ENCODE results near the gene XRCC5. TPM values are rescaled to one million over a fixed set of nuclear protein-coding genes. Genes with fewer than 3 reads are reported as not detected.

XRCC5 gene
- total RNA-seq, 4 donors from 2014 or later: 113 to 149 (median 137) TPM

DNA sequence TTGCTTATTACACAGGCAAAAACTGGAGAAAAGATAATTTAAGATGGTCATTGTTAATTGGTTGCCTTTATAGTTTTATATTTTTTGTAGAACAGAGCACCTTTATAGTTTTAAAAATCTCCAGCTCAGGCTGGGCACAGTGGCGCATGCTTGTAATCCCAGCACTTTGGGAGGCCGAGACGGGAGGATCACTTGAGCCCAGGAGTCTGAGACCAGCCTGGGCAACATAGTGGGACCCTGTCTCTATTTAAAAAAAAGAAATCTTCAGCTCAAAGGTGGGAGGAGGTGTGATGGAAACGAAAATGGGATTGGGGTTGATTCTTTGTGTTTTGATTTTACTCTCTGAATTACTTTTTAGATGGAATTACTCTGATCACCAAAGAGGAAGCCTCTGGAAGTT, 85.4 kb downstream of the XRCC5 start:
- no peaks in the 10 kb centered on the region for H3K27me3 ChIP-seq
- H3K9me3 ChIP-seq: no peaks in the 10 kb centered on the region
- intact Hi-C loops (cut with DNase I): no loop called here
- H3K36me3 ChIP-seq: peaks cover 38 to 92% (median 78%) of the 10 kb centered on the region in 4 donors
- no peak overlapping the region for H3K4me3 ChIP-seq
- 70% methylated on average over 4 of the region's 4 CpGs for WGBS
- no peaks in the 10 kb centered on the region for H3K4me1 ChIP-seq
- TF ChIP-seq POLR2AphosphoS5 (IDR thresholded peaks at IDR 0.05): no peak
- TF ChIP-seq EP300 (IDR thresholded peaks at IDR 0.05): no peak
- no peak for TF ChIP-seq POLR2A (IDR thresholded peaks at IDR 0.05; ENCODE audit: low read depth)
- H3K27ac ChIP-seq (replicated peaks in 1 of 4): no peak overlapping the region
- no peak for DNase-seq (ENCODE audit: extremely low spot score)

DNA sequence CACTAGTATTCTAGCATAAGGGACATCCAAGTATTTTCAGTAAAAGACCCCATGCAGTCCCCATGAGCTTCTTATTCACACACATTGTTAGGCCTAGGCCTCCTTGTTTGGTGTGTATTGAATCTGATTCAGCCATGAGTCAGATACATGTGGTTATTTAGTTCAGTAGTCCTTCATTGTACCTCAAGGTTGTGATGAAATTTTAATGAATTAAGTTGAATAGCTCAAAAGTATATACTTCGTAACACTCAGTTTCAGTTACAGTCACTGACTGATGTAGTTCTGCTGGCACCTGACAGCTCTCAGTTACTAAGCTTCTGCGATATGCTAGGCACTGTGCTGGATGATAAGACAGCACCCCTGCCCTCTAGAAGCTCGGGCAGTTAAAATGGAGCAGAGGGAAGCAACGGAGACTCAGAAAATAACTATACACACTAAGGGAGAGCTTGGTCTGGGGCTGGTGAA, 86.4 kb downstream of the XRCC5 start:
- H3K27me3 ChIP-seq: no peaks in the 10 kb centered on the region
- DNase-seq (ENCODE audit: extremely low spot score): no peak
- no peaks in the 10 kb centered on the region for H3K4me1 ChIP-seq
- no peak overlapping the region for H3K27ac ChIP-seq (replicated peaks in 1 of 4)
- WGBS: 95% methylated on average over 4 of the region's 4 CpGs
- intact Hi-C loops (cut with DNase I): no loop called here
- no peaks in the 10 kb centered on the region for H3K9me3 ChIP-seq
- H3K36me3 ChIP-seq: peaks cover 38 to 95% (median 78%) of the 10 kb centered on the region in 4 donors
- H3K4me3 ChIP-seq: no peak overlapping the region
- TF ChIP-seq POLR2AphosphoS5 (IDR thresholded peaks at IDR 0.05) (no peak), EP300 (IDR thresholded peaks at IDR 0.05) (no peak)
- TF ChIP-seq, protein P1, sequence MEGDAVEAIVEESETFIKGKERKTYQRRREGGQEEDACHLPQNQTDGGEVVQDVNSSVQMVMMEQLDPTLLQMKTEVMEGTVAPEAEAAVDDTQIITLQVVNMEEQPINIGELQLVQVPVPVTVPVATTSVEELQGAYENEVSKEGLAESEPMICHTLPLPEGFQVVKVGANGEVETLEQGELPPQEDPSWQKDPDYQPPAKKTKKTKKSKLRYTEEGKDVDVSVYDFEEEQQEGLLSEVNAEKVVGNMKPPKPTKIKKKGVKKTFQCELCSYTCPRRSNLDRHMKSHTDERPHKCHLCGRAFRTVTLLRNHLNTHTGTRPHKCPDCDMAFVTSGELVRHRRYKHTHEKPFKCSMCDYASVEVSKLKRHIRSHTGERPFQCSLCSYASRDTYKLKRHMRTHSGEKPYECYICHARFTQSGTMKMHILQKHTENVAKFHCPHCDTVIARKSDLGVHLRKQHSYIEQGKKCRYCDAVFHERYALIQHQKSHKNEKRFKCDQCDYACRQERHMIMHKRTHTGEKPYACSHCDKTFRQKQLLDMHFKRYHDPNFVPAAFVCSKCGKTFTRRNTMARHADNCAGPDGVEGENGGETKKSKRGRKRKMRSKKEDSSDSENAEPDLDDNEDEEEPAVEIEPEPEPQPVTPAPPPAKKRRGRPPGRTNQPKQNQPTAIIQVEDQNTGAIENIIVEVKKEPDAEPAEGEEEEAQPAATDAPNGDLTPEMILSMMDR (IDR thresholded peaks at IDR 0.05): no peak

- no peak for DNase-seq (ENCODE audit: extremely low spot score)
- H3K27me3 ChIP-seq: no peaks in the 10 kb centered on the region
- H3K36me3 ChIP-seq: peaks cover 53 to 98% (median 87%) of the 10 kb centered on the region in 4 donors
- H3K9me3 ChIP-seq: no peaks in the 10 kb centered on the region
- intact Hi-C loops (cut with DNase I): no loop called here
- no peak overlapping the region for H3K27ac ChIP-seq (replicated peaks in 1 of 4)
- H3K4me1 ChIP-seq: no peaks in the 10 kb centered on the region
- TF ChIP-seq POLR2AphosphoS5 (IDR thresholded peaks at IDR 0.05): no peak
- TF ChIP-seq POLR2A (IDR thresholded peaks at IDR 0.05; ENCODE audit: low read depth): no peak
- TF ChIP-seq EP300 (IDR thresholded peaks at IDR 0.05): no peak
- TF ChIP-seq, protein P1 (IDR thresholded peaks at IDR 0.05): no peak
- 93% methylated on average over 3 of the region's 3 CpGs for WGBS
- H3K4me3 ChIP-seq: no peak overlapping the region
These were observed 92.7 kb downstream of the XRCC5 start for GRCh38 chr2:216201692-216202306.

GRCh38 chr2:216202626-216203250, 93.6 kb downstream of the XRCC5 start:
- no peaks in the 10 kb centered on the region for H3K9me3 ChIP-seq
- H3K4me3 ChIP-seq: no peak overlapping the region
- H3K4me1 ChIP-seq: no peaks in the 10 kb centered on the region
- intact Hi-C loops (cut with DNase I): no loop called here
- WGBS: 97% methylated on average over 3 of the region's 3 CpGs
- no peak for DNase-seq (ENCODE audit: extremely low spot score)
- TF ChIP-seq EP300 (IDR thresholded peaks at IDR 0.05) (no peak), POLR2AphosphoS5 (IDR thresholded peaks at IDR 0.05) (no peak), POLR2A (IDR thresholded peaks at IDR 0.05; ENCODE audit: low read depth) (no peak)
- TF ChIP-seq, protein P1 (IDR thresholded peaks at IDR 0.05): no peak
- no peaks in the 10 kb centered on the region for H3K27me3 ChIP-seq
- peaks cover 60 to 98% (median 87%) of the 10 kb centered on the region in 4 donors for H3K36me3 ChIP-seq
- H3K27ac ChIP-seq (replicated peaks in 1 of 4): no peak overlapping the region

DNA sequence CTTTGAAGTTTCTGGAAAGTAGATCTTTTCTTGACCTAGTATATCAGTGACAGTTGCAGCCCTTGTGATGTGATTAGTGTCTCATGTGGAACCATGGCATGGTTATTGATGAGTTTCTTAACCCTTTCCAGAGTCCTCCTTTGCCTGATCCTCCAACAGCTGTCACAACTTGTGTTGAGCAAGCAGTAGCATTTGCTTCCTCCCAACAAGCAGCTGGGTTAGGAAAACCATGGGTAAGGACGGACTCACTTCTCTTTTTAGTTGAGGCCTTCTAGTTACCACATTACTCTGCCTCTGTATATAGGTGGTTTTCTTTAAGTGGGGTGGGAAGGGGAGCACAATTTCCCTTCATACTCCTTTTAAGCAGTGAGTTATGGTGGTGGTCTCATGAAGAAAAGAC, 96.3 kb downstream of the XRCC5 start:
- Histone ChIP-seq H3K36me3 (peaks cover 51 to 92% (median 76%) of the 10 kb centered on the region in 4 donors), H3K9me3 (no peaks in the 10 kb centered on the region), H3K4me1 (peaks cover 0 to 4% (median 2%) of the 10 kb centered on the region in 4 donors), H3K27me3 (no peaks in the 10 kb centered on the region), H3K27ac (replicated peaks in 1 of 4) (no peak overlapping the region), H3K4me3 (no peak overlapping the region)
- intact Hi-C loops (cut with DNase I): no loop called here
- TF ChIP-seq EP300 (IDR thresholded peaks at IDR 0.05) (no peak), POLR2AphosphoS5 (IDR thresholded peaks at IDR 0.05) (peak in 1 of 2 donors; percentile 7)
- no peak for DNase-seq (ENCODE audit: extremely low spot score)
- WGBS: 85% methylated on average over 1 of the region's 1 CpG
